Memory B cell (primary cell): ENCODE results near the gene SCMH1.
A peak's percentile ranks its signal among the peaks of the same experiment; 100 is the strongest.

Source experiments
- ATAC-seq: fragments of 150-1000 bp; cut with Tn5 transposase; 2 replicates; pipeline ENCODE4 v1.10.0; 2021; ENCODE audit warnings: low read depth, mild to moderate bottlenecking, moderate library complexity
- DNase-seq, 2 donors: peaks; one replicate each; pipeline ENCODE4 v3.0.0; 2022; ENCODE audit warnings: low spot score in 2 of 2
- H3K27ac Mint-ChIP-seq: one replicate; pipeline ENCODE4 v1.8.0; 2022; ENCODE audit warnings: mild to moderate bottlenecking, moderate library complexity, mixed read lengths
- H3K27me3 Mint-ChIP-seq: one replicate; pipeline ENCODE4 v1.8.0; 2022; ENCODE audit warnings: mixed read lengths
- H3K36me3 Mint-ChIP-seq: one replicate; pipeline ENCODE4 v1.8.0; 2022; ENCODE audit warnings: mild to moderate bottlenecking, mixed read lengths
- H3K4me1 Mint-ChIP-seq: one replicate; pipeline ENCODE4 v1.8.0; 2022; ENCODE audit warnings: mixed read lengths
- H3K4me3 Mint-ChIP-seq: one replicate; pipeline ENCODE4 v1.8.0; 2022; ENCODE audit warnings: mild to moderate bottlenecking, moderate library complexity, mixed read lengths
- H3K9me3 Mint-ChIP-seq: one replicate; pipeline ENCODE4 v1.8.0; 2022; ENCODE audit warnings: mixed read lengths

Gene SCMH1

DNA sequence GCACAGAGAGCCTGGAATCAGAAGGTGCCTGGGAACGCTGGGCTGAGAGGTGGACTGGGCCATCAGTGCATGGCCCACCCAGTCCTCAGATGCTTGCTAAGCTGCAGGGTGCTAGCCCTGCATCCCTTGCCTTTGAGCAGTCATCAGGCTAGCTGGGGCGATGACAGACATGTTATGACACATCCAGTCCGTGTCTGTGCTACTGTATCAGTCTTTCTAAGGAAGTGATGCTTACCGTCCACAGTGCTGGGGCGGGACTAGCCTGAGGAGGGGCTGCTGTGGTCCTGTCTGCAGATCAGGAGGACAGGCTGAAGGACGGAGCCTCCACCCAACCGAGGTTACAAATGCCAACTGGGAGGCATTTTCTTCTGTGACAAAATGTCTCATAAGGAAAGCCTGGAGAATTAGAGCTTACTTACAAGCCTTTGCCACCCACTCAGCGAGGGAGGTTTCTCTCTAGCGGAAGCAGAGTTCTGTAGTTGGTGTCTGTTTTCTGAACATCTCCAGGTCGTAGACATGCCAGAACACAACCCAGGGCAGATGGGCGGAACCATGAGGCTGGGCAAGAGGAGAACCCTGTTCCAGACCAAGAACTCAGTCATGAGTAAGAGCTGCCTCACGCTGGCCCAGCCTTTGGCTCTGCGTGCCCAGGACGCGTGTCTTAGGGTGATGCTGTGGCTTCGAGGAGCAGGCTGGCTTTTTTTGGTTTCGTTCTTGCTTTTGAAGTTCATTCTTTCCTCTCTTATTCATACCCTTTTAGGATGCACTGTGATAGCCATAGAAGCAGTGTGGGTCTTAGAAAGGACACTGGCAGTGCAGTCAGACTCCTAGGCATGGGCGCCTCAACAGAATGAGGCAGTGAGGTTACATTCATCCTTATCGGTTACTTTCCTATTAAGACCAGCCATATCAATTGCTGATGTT, 234.9 kb downstream of the SCMH1 start:
- Mint-ChIP-seq H3K4me1 (peaks cover 11% of the 10 kb centered on the region), H3K27me3 (no peaks in the 10 kb centered on the region), H3K9me3 (no peaks in the 10 kb centered on the region), H3K36me3 (peaks cover 28% of the 10 kb centered on the region), H3K4me3 (no peak overlapping the region), H3K27ac (no peak overlapping the region)
- ATAC-seq (no peak), DNase-seq (no peak)

DNA sequence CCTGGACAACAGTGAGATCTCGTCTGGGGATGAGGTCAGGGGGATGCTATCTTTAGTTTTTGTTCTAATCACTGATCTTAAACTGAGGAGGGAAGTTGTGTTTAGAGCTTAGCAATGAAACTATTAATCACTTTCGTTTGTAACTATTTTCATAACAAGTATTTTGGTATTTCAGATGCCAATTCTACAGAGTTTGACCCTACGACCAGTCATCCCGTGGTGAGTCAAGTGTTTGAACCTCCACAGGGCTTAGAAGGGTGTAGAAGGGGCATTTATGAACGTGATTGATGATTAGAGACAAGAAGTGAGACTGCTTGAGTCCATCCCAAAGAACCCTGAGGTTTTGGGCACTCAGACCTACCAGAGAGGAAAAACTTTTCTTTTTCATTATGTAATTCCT, 236.2 kb downstream of the SCMH1 start:
- ATAC-seq (no peak), DNase-seq (no peak)
- no peak overlapping the region for H3K4me3 Mint-ChIP-seq
- H3K9me3 Mint-ChIP-seq, result no peaks in the 10 kb centered on the region
- H3K4me1 Mint-ChIP-seq, result peaks cover 11% of the 10 kb centered on the region
- peaks cover 23% of the 10 kb centered on the region for H3K36me3 Mint-ChIP-seq
- no peak overlapping the region for H3K27ac Mint-ChIP-seq
- H3K27me3 Mint-ChIP-seq, result no peaks in the 10 kb centered on the region

DNA sequence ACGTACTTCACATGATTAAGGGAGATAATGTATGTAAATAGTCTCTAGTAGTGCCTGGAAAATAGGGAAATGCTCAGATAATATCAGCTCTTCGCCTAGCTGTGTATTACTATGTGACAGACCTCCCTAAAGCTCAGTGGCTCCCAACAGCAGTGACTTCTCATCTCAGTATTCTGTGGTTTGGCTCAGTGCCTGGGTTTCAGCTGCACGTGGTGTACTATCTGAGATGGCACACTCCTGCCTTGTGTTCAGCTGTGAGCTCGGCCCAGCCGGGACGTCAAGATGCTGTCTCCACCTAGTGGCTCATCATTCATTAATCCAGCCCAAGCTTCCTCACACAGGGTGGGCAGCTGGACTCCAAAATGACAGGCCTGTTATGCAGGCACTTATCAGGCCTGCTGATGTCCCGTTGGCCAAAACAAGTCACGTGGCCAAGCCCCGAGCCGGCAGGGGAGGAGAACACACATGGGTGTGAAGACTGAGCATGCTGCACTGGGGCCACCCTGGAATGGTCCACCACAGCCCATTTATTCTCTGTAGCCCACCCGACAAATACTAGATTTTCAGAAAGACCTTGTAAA, 238.4 kb downstream of the SCMH1 start:
- peak; percentile 99 for ATAC-seq
- peak; percentile 68 to 70 for DNase-seq
- Mint-ChIP-seq H3K4me3 (no peak overlapping the region), H3K27ac (peak overlapping the region; percentile 29), H3K4me1 (peaks cover 11% of the 10 kb centered on the region), H3K36me3 (peaks cover 30% of the 10 kb centered on the region), H3K27me3 (no peaks in the 10 kb centered on the region), H3K9me3 (no peaks in the 10 kb centered on the region)

DNA sequence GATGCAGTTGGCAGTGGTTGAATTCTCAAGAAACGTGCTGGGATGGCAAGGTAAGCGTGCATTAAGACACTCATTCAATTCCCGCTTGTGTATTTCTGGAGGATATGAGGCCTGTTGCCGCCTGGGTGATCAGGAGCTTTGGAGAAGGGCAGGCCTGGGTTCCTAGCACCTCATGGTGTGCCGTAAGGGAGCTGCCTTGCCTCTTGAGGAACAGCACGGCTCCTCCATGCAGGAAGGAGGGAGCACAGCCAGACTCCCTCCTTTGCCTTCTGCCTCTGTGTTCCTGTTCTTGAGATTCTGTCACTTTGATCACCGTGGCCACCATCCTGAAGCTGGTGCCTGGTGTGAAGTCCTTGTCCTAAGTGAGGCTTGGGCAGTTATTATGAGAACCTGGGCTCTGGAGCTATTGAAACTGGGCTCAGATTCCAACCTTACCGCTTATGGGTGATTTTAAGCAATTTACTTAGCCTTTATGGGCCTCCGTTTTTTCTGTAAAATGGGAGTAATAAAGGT, 238.9 kb downstream of the SCMH1 start:
- Mint-ChIP-seq H3K4me3 (no peak overlapping the region), H3K27ac (peak overlapping the region; percentile 36), H3K4me1 (peaks cover 11% of the 10 kb centered on the region), H3K27me3 (no peaks in the 10 kb centered on the region), H3K9me3 (no peaks in the 10 kb centered on the region), H3K36me3 (peaks cover 30% of the 10 kb centered on the region)
- ATAC-seq (no peak), DNase-seq (no peak)

DNA sequence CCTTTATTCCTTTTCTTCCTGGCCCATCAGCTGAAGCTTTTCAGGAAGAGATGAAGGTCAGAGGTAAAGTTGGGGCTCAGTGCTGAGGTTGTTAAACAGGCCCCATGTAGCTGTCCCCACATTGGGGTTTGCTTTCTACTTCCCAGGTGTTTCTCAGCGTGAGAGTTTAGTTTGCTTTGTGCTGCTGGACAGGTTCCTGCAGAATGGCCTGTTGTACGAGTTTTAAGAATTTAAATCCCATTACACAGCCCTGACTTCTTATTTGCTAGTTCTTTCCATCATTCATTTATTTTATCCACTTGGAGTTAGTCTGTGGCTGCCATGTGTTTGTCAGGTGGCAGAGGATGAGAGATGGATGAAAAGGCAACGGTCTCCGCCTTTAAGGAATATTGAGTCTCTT, 243.4 kb downstream of the SCMH1 start:
- no peaks in the 10 kb centered on the region for H3K27me3 Mint-ChIP-seq
- peaks cover 9% of the 10 kb centered on the region for H3K4me1 Mint-ChIP-seq
- H3K27ac Mint-ChIP-seq, result no peak overlapping the region
- H3K9me3 Mint-ChIP-seq, result no peaks in the 10 kb centered on the region
- peaks cover 43% of the 10 kb centered on the region for H3K36me3 Mint-ChIP-seq
- H3K4me3 Mint-ChIP-seq, result no peak overlapping the region
- DNase-seq (no peak), ATAC-seq (no peak)

DNA sequence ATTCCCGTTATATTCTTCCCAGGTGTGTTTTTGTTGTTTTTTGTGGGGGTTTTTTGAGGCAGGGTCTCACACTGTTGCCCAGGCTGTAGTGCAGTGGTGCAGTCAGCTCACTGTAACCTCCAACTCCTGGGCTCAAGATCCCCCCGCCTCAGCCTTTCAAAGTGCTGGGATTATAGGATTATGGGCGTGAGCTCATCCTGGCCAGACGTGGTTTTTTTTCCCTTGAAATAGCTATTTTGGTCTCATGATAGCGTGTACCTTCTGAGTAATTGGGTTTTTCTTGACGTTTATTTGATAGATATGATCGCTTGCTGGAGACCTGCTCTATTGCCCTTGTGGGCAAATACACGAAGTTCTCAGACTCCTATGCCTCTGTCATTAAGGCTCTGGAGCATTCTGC, 245.0 kb downstream of the SCMH1 start:
- DNase-seq (no peak), ATAC-seq (no peak)
- H3K9me3 Mint-ChIP-seq, result no peaks in the 10 kb centered on the region
- H3K36me3 Mint-ChIP-seq, result peaks cover 42% of the 10 kb centered on the region
- H3K27ac Mint-ChIP-seq, result no peak overlapping the region
- H3K4me3 Mint-ChIP-seq, result no peak overlapping the region
- H3K27me3 Mint-ChIP-seq, result no peaks in the 10 kb centered on the region
- H3K4me1 Mint-ChIP-seq, result no peaks in the 10 kb centered on the region

DNA sequence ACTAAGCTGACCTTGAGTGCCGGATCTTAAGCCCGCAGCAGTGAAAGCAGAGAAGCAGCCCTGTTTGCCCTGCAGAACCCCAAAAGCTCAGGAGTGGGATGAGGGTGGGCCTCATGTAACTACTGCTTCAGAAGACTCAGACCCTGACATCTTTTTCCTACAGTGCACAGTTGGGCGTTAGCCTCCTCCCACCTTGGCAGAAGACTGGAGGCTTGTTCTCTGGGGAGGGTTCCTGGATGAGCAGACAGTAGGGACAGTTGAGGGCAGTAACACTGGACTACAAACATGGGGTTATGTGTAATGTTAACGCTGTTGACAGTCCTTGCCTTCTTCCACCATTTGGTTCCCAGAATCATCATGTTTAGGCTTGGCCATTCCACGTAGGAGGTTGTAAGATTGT, 253.0 kb downstream of the SCMH1 start:
- no peaks in the 10 kb centered on the region for H3K9me3 Mint-ChIP-seq
- DNase-seq (no peak), ATAC-seq (no peak)
- H3K27me3 Mint-ChIP-seq, result no peaks in the 10 kb centered on the region
- no peaks in the 10 kb centered on the region for H3K4me1 Mint-ChIP-seq
- H3K27ac Mint-ChIP-seq, result no peak overlapping the region
- peaks cover 44% of the 10 kb centered on the region for H3K36me3 Mint-ChIP-seq
- H3K4me3 Mint-ChIP-seq, result no peak overlapping the region

DNA sequence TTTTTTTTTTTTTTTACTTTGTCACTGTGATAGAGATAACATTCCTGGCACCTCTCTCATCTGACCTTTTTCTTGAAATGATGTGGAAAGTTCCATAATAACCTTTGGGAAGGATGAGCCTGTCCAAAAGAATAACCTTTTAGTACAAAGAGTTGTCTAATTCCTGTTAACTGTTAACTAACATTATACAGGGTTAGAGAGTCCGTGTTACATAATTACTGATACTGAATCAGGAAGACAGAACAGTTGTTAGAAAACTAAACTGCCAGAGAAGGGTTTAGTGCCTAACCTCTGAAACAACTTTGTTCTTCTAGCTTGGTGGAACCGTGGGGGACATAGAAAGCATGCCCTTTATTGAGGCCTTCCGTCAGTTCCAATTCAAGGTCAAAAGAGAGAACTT, 253.8 kb downstream of the SCMH1 start:
- ATAC-seq (no peak), DNase-seq (no peak)
- Mint-ChIP-seq H3K9me3 (no peaks in the 10 kb centered on the region), H3K36me3 (peaks cover 49% of the 10 kb centered on the region), H3K4me1 (no peaks in the 10 kb centered on the region), H3K4me3 (no peak overlapping the region), H3K27me3 (no peaks in the 10 kb centered on the region), H3K27ac (no peak overlapping the region)

DNA sequence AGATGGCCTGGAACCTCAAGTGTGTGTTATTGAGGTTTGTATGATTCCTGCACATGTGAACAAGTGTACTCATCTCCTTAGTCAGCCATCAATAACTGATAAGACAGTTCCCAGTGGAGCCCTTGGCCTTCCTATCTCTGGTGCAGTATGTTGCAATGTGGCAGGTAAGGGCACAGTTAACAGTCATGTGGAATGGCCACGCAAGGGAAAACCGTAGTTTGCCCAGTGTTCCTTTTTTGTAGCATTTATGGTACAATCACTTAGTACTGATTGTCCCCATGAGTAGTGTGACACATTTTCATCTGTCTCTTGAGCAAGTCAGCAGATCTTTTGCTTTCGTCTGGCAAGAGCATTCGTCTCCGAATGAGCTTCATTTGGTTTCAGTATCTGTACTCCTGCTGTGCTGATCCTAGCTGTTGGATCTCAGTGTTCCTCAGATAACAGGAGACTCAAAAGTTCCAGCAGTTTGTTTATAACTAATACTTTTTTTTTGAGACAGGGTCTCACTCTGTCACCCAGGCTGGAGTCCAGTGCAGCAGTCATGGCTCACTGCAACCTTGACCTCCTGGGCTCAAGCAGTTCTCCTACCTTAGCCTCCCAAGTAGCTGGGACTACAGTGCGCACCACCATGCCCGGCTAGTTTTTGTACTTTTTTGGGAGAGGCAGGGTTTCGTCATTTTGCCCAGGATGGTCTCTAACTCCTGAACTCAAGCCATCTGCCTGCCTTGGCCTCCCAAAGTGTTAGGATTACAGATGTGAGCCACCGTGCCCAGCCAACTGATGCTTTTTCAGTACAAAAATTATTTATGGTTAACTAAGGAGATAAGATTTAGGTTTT, 254.4 kb downstream of the SCMH1 start:
- Mint-ChIP-seq H3K9me3 (no peaks in the 10 kb centered on the region), H3K36me3 (peaks cover 50% of the 10 kb centered on the region), H3K4me3 (no peak overlapping the region), H3K27ac (no peak overlapping the region), H3K27me3 (no peaks in the 10 kb centered on the region), H3K4me1 (no peaks in the 10 kb centered on the region)
- ATAC-seq, result no peak
- DNase-seq, result no peak

DNA sequence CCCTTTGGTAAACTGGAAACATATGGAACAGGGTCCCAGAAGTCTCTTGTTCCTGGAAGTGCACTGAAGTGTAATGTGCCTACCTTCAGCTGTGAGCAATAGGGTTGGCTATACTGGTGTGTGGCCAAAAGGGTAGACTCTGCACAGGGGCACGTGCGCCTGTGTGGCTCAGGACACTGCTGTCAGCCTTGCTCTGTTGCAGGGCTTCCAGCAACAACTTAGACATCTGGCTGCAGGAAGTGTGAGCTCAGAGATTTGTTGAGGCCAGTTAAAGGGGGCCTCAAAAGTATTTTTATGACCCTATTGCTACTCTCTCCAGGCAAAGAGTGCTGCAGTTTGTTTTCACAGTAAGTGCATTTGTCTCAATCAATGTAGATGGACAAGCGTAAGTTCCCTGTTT, 255.2 kb downstream of the SCMH1 start:
- Mint-ChIP-seq H3K4me1 (peaks cover 2% of the 10 kb centered on the region), H3K36me3 (peaks cover 45% of the 10 kb centered on the region), H3K4me3 (no peak overlapping the region), H3K27me3 (no peaks in the 10 kb centered on the region), H3K9me3 (no peaks in the 10 kb centered on the region), H3K27ac (no peak overlapping the region)
- no peak for DNase-seq
- no peak for ATAC-seq

DNA sequence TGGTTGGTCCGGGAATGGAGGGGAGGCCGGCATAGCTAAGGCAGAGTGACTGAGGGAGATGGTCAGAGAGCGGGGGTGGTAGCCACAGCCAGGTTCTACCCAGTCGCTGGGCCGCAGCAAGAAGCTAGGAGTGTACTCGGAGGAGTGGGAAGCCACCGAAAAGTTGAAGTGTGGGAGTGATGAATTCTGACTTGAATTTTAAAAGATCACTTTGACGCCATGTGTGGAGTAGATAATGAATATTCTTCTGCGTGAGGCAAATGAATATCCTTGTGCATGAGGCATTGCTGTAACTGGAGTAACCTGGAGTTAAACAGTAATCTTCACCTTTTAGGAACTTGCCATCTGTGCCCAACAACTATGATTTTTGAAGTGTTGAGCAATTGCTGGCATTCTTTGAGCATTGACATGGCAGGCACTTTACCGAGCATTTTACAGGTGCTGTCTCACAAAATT, 255.8 kb downstream of the SCMH1 start:
- Mint-ChIP-seq H3K36me3 (peaks cover 41% of the 10 kb centered on the region), H3K9me3 (no peaks in the 10 kb centered on the region), H3K27ac (no peak overlapping the region), H3K4me3 (no peak overlapping the region), H3K27me3 (no peaks in the 10 kb centered on the region), H3K4me1 (peaks cover 3% of the 10 kb centered on the region)
- no peak for DNase-seq
- no peak for ATAC-seq

DNA sequence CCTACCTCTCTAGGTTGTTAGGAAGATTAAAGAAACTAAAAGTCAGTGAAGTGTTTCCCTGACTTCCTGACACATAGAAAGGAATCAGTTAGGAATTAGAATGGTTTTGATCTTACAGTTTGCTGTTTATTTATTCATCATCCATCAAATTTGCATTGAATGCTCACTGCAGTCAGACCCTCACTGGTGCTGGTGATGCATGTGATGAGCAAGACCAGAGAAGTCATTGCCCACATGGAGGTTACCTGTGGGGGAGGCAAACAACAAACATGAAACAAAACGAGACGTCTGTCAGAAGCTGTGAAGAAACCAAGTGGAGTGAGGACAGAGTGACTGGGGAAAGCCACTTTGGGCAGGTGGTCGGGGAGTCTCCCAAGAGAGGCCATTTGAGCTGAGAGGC, 256.2 kb downstream of the SCMH1 start:
- H3K36me3 Mint-ChIP-seq, result peaks cover 39% of the 10 kb centered on the region
- DNase-seq, result no peak
- ATAC-seq, result no peak
- no peak overlapping the region for H3K27ac Mint-ChIP-seq
- H3K27me3 Mint-ChIP-seq, result no peaks in the 10 kb centered on the region
- no peak overlapping the region for H3K4me3 Mint-ChIP-seq
- H3K9me3 Mint-ChIP-seq, result no peaks in the 10 kb centered on the region
- H3K4me1 Mint-ChIP-seq, result peaks cover 7% of the 10 kb centered on the region

DNA sequence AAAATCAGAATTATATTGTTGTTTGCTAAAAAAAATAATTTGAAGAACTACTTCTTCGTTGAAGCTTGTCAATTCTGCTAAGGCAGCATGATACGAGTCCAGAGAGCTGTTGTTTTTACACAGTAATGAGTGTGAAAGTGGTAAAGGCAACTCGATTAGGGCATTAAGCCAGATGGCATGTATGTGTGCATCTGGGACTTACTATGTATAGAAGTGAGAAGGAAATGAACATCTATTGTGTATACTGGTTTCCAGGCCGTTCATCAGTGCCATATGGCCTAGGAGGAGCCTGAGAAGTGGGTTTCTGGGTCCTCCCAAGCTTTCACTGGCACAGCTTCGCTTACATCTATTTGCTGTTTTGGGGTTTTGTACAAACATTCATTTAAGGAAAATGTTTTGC, 256.9 kb downstream of the SCMH1 start:
- ATAC-seq (no peak), DNase-seq (no peak)
- Mint-ChIP-seq H3K4me1 (peaks cover 14% of the 10 kb centered on the region), H3K27ac (no peak overlapping the region), H3K4me3 (no peak overlapping the region), H3K27me3 (no peaks in the 10 kb centered on the region), H3K36me3 (peaks cover 32% of the 10 kb centered on the region), H3K9me3 (no peaks in the 10 kb centered on the region)

DNA sequence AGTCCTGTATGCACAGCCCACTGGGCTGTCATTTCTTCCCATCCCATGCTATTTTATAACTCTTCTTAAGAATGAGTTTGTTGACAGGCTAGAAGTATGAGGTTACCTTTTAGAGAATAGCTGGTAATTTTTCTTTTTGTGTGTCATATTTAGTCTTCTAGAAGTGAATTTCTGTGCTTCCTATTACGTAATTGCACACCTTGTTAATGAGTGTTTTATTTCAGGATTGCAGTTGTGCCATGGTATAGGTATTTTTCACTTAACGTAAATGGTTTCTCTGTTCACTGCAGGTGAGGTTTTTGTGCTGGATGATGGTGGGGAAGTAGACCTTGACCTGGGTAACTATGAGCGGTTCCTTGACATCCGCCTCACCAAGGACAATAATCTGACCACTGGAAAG, 257.6 kb downstream of the SCMH1 start:
- DNase-seq (no peak), ATAC-seq (no peak)
- Mint-ChIP-seq H3K4me1 (peaks cover 14% of the 10 kb centered on the region), H3K36me3 (peaks cover 30% of the 10 kb centered on the region), H3K4me3 (no peak overlapping the region), H3K27ac (no peak overlapping the region), H3K9me3 (no peaks in the 10 kb centered on the region), H3K27me3 (no peaks in the 10 kb centered on the region)
